Skeletal muscle satellite cell (primary cell): ENCODE measurements around the gene GGCX. TPM values are rescaled to one million over a fixed set of nuclear protein-coding genes. Genes with fewer than 3 reads are reported as not detected.

Experiments used
- H3K27me3 ChIP-seq: 2 replicates; pipeline ENCODE4 v1.7.0; 2013; ENCODE audit warnings: low read length; ENCODE audit not compliant: control insufficient read depth, insufficient read depth
- H3K36me3 ChIP-seq: 2 replicates; pipeline ENCODE4 v1.7.0; 2013; ENCODE audit warnings: mild to moderate bottlenecking, control low read depth, low read length; ENCODE audit not compliant: insufficient read depth
- H3K4me1 ChIP-seq: 2 replicates; pipeline ENCODE4 v1.7.0; 2013; ENCODE audit warnings: low read length; ENCODE audit not compliant: control insufficient read depth, insufficient read depth
- H3K4me2 ChIP-seq: 2 replicates; pipeline ENCODE4 v1.7.0; 2013; ENCODE audit warnings: mild to moderate bottlenecking, low read length
- H3K4me3 ChIP-seq: 2 replicates; pipeline ENCODE4 v1.7.0; 2013; ENCODE audit warnings: low read length
- H3K9ac ChIP-seq: 2 replicates; pipeline ENCODE4 v1.7.0; 2013; ENCODE audit warnings: mild to moderate bottlenecking, low read depth, low read length, moderate library complexity
- H3K9me3 ChIP-seq: replicated peaks from 2 replicates; pipeline ENCODE4 v1.7.0; 2013; ENCODE audit warnings: mild to moderate bottlenecking, control low read depth, low read length
- small RNA-seq: library from RNA; depleted of rRNA; stranded (forward); fragments of <200 nt; gene quantifications from one replicate; pipeline ENCODE3, GENCODE V24; 2012

Gene GGCX

DNA sequence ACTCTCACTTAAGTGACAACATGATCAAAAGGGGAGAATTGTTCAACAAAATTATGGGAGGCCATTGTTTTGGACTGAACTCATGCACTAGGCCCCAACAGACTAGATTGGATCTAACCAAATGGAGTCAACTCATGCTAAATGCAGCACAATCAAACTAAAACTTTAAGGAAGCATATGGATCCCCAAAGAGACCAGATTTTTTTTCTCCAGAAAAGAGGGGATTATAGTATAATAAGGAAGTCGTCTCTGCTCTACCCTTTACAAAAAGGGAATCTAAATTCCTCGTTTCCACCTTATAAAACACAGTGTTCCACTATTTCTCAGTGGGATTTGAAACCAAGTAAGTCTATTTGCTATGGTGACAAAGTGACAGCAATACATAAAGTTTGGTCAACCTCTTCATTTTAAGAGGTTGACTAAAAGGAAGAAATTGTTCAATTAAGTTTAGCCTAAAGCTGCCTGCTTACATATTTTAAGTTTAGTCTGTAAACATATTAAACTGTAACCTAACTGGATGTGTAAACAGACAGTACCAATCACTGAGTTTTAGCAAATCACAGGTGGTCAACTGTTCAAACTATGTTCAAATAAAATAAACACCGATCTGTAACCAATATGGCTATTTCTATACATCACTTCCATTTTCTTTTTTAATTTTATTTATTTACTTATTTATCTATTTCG lies 63.2 kb downstream of the GGCX start:
- no peak overlapping the region for H3K4me3 ChIP-seq
- H3K4me2 ChIP-seq = no peak overlapping the region
- no peaks in the 10 kb centered on the region for H3K9me3 ChIP-seq
- peaks cover 17% of the 10 kb centered on the region for H3K4me1 ChIP-seq
- no peaks in the 10 kb centered on the region for H3K27me3 ChIP-seq
- no peak overlapping the region for H3K9ac ChIP-seq
- H3K36me3 ChIP-seq = no peaks in the 10 kb centered on the region

DNA sequence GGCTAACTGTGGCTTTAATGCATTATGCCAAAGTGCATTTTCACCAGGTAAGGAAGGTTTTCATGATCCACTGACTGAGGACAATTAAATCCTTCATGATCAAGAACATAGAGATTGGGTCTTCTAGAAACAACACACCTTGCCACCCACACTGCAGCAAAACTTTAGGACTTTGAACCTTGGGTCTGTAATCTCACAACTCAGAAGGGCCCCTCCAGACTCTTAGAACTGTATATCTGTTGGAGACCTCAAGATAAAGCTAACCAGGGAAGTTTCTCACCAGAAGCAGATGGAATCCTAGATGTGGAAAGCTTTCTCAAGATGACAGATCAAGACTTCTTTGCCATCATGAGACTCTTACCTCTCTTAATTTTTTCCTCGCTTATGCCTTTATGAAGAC lies 64.9 kb downstream of the GGCX start:
- Histone ChIP-seq H3K9me3 (no peaks in the 10 kb centered on the region), H3K27me3 (no peaks in the 10 kb centered on the region), H3K4me3 (no peak overlapping the region), H3K36me3 (no peaks in the 10 kb centered on the region), H3K9ac (no peak overlapping the region), H3K4me1 (peaks cover 7% of the 10 kb centered on the region), H3K4me2 (no peak overlapping the region)

Small RNA genes lying within 50 kb of the gene (small RNA-seq; reads per million reads assigned to genes)
- not detected for gene RN7SL126P
